Endothelial cell of umbilical vein (primary cell): ENCODE results near the gene CCM2. TPM values are rescaled to one million over a fixed set of nuclear protein-coding genes. Genes with fewer than 3 reads are reported as not detected.

Source experiments
- BruUV-seq: library from RNA; stranded (reverse); fragments of 400-500 nt; replicated peaks from 2 replicates; lab custom pipeline; 2021; lab: Mats Ljungman, UMichigan
- CTCF ChIA-PET: fragments of 300-600, 350-600 bp; sonication (Branson Sonifier 250); formaldehyde crosslinking; loops from one replicate; lab custom pipeline; 2021; ENCODE audit warnings: antibody characterized with exemption, inconsistent platforms; lab: Charles Lee
- POLR2A ChIA-PET: fragments of 300-600, 350-600 bp; sonication (Branson Sonifier 250); formaldehyde crosslinking; loops from one replicate; lab custom pipeline; 2021; ENCODE audit warnings: antibody characterized with exemption, inconsistent platforms; lab: Charles Lee
- DNase-seq: peaks from one replicate; pipeline ENCODE4 v3.0.0-alpha.2; 2011; ENCODE audit warnings: low read depth, low spot score
- FAIRE-seq: peaks from 2 replicates; lab custom pipeline; 2011; peaks lifted over from hg19 to GRCh38; lab: Jason Lieb, UNC
- H2AFZ ChIP-seq: 2 replicates; pipeline ENCODE4 v1.6.0; 2012; ENCODE audit warnings: low read depth, low read length, control low read depth, inconsistent platforms
- H3K27ac ChIP-seq: 2 replicates; pipeline ENCODE4 v1.5.1; 2011; ENCODE audit warnings: low read depth, mild to moderate bottlenecking, control low read depth, low read length, moderate library complexity; ENCODE audit not compliant: insufficient read depth
- H3K27me3 ChIP-seq, 2 experiments: 2 replicates each; pipeline versions ENCODE4 v1.6.0 to v1.6.1; 2011; ENCODE audit warnings: low read length in 2 of 2, mixed read lengths in 1 of 2; ENCODE audit not compliant: control insufficient read depth in 2 of 2, insufficient read depth in 2 of 2
- H3K36me3 ChIP-seq, 2 experiments: 2 replicates in 1 of 2; 3 replicates in 1 of 2; pipeline ENCODE4 v1.5.1; 2011; ENCODE audit warnings: low read length in 2 of 2, mild to moderate bottlenecking in 1 of 2, moderate library complexity in 1 of 2; ENCODE audit not compliant: control insufficient read depth in 2 of 2, insufficient read depth in 2 of 2; ENCODE audit errors: extremely low read depth in 1 of 2
- H3K4me1 ChIP-seq: 3 replicates; pipeline ENCODE4 v1.5.1; 2011; ENCODE audit warnings: mild to moderate bottlenecking, low read length; ENCODE audit not compliant: control insufficient read depth, insufficient read depth; ENCODE audit errors: extremely low read depth
- H3K4me2 ChIP-seq: 2 replicates; pipeline ENCODE4 v1.6.1; 2011; ENCODE audit warnings: low read length, control low read depth, mixed read lengths; ENCODE audit not compliant: insufficient read depth
- H3K4me3 ChIP-seq, 3 experiments: fragments of 200-600 bp in 1 of 3; sonication (generic), shearing (Covaris generic) in 1 of 3; replicated peaks in 1 of 3; 2 replicates each; pipeline ENCODE4 v1.5.1; 2011 to 2016; ENCODE audit warnings: control low read depth in 3 of 3, low read length in 3 of 3, mild to moderate bottlenecking in 2 of 3, inconsistent platforms in 1 of 3, low read depth in 1 of 3, moderate library complexity in 1 of 3; ENCODE audit not compliant: insufficient read depth in 1 of 3
- H3K79me2 ChIP-seq: 2 replicates; pipeline ENCODE4 v1.6.0; 2012; ENCODE audit warnings: low read length, inconsistent platforms; ENCODE audit not compliant: control insufficient read depth, insufficient read depth
- H3K9ac ChIP-seq: replicated peaks from 2 replicates; pipeline ENCODE3; 2011; ENCODE audit warnings: low read length, control low read depth; ENCODE audit not compliant: insufficient read depth; ENCODE audit errors: extremely low read depth
- H3K9me1 ChIP-seq: replicated peaks from 3 replicates; pipeline ENCODE4 v1.6.0; 2011; ENCODE audit warnings: mild to moderate bottlenecking, low read length; ENCODE audit not compliant: control insufficient read depth, insufficient read depth; ENCODE audit errors: extremely low read depth
- H3K9me3 ChIP-seq: replicated peaks from 2 replicates; pipeline ENCODE4 v1.5.1; 2012; ENCODE audit warnings: low read length, inconsistent platforms; ENCODE audit not compliant: control insufficient read depth, insufficient read depth
- H4K20me1 ChIP-seq: replicated peaks from 2 replicates; pipeline ENCODE3; 2011; ENCODE audit warnings: mild to moderate bottlenecking, low read length; ENCODE audit not compliant: control insufficient read depth, insufficient read depth; ENCODE audit errors: extremely low read depth
- CTCF ChIP-seq, 2 donors: IDR thresholded peaks; 1 replicate in 1 of 2; 2 replicates in 1 of 2; pipeline ENCODE4 v1.5.1; 2011; ENCODE audit warnings: low read length in 2 of 2, mild to moderate bottlenecking in 2 of 2, moderate library complexity in 2 of 2, control low read depth in 1 of 2, inconsistent platforms in 1 of 2, low read depth in 1 of 2; ENCODE audit not compliant: insufficient read depth in 1 of 2; ENCODE audit errors: extremely low read depth in 1 of 2
- EZH2 ChIP-seq: IDR thresholded peaks from 2 replicates; pipeline ENCODE4 v1.6.1; 2012; ENCODE audit warnings: borderline replicate concordance, low read depth, mild to moderate bottlenecking, moderate library complexity, low read length, inconsistent platforms; ENCODE audit not compliant: severe bottlenecking
- FOS ChIP-seq: IDR thresholded peaks from 2 replicates; pipeline ENCODE4 v1.6.1; 2011; ENCODE audit warnings: mild to moderate bottlenecking, low read length, moderate library complexity, borderline replicate concordance; ENCODE audit not compliant: insufficient read depth
- GATA2 ChIP-seq: IDR thresholded peaks from 2 replicates; pipeline ENCODE4 v1.7.0; 2011; ENCODE audit warnings: low read depth, mild to moderate bottlenecking, moderate library complexity, mixed read lengths, low read length; ENCODE audit not compliant: insufficient read length, insufficient read depth
- JUN ChIP-seq: IDR thresholded peaks from 2 replicates; pipeline ENCODE4 v1.6.1; 2011; ENCODE audit warnings: borderline replicate concordance, low read depth; ENCODE audit not compliant: insufficient read length, insufficient read depth
- MYC ChIP-seq: IDR thresholded peaks from one replicate; pipeline ENCODE4 v1.6.1; 2011; ENCODE audit warnings: mild to moderate bottlenecking, low read depth, low read length
- POLR2A ChIP-seq: IDR thresholded peaks from 2 replicates; pipeline ENCODE4 v1.6.1; 2012; ENCODE audit warnings: low read depth, mild to moderate bottlenecking, control low read depth, low read length
- POLR2AphosphoS5 ChIP-seq: IDR thresholded peaks from 2 replicates; pipeline ENCODE4 v1.6.1; 2012; ENCODE audit warnings: low read depth, mild to moderate bottlenecking, control low read depth, low read length, moderate library complexity; ENCODE audit not compliant: insufficient read depth
- dilution Hi-C: fragments of 300-500 bp; cut with MboI; formaldehyde crosslinking; loops from one replicate; pipeline ENCODE4 v1.15.0; 2019; ENCODE audit warnings: low sequenced_read_pairs; ENCODE audit not compliant: extremely low pct_ligation_motif_present
- intact Hi-C: fragments of 100-400 bp; cut with micrococcal nuclease; formaldehyde crosslinking; loops from one replicate; pipeline ENCODE4 v1.10.0; 2022
- polyA plus RNA-seq, 4 experiments: library from polyadenylated mRNA; depleted of rRNA in 3 of 4; stranded (reverse) in 3 of 4; unstranded in 1 of 4; fragments of >200 nt; gene quantifications; 2 replicates each; pipeline versions ENCODE4 v1.2.1 to v1.2.3, GENCODE V29; 2011 to 2012; ENCODE audit warnings: missing spikeins in 1 of 4
- total RNA-seq: library from RNA; stranded (reverse); gene quantifications from 2 replicates; pipeline ENCODE4 v1.2.3, GENCODE V29; 2021

The CCM2 gene
- total and polyA plus RNA-seq, 2 donors (not counting 3 experiments of a cell fraction or from before 2014, with no cell fraction given), result 66.1 to 70.4 TPM

GRCh38 chr7:44977304-44977958 lies 22.6 kb upstream of the CCM2 start:
- no peak for FAIRE-seq
- intact Hi-C loops, result no loop called here
- POLR2A ChIA-PET, result no interaction called here

More at GRCh38 chr7:44977304-44977958, 22.6 kb upstream of the CCM2 start:
- no peak overlapping the region for H3K27ac ChIP-seq
- TF ChIP-seq FOS (no peak), CTCF (IDR thresholded peaks at IDR 0.05; ENCODE audit: extremely low read depth in 1 of 2, insufficient read depth in 1 of 2, low read depth in 1 of 2, low read length in 2 of 2) (no peak), JUN (no peak), POLR2AphosphoS5 (no peak), EZH2 (no peak), GATA2 (no peak), POLR2A (no peak), MYC (no peak)
- no peaks in the 10 kb centered on the region for H3K9me3 ChIP-seq
- H2AFZ ChIP-seq, result no peak overlapping the region
- no peak overlapping the region for H3K9ac ChIP-seq
- no peaks in the 10 kb centered on the region for H3K9me1 ChIP-seq
- H3K4me2 ChIP-seq, result no peak overlapping the region
- no peaks in the 10 kb centered on the region for H4K20me1 ChIP-seq
- no peaks in the 10 kb centered on the region for H3K79me2 ChIP-seq
- no peaks in the 10 kb centered on the region for H3K4me1 ChIP-seq
- peaks cover under 1 to 2% of the 10 kb centered on the region in 2 experiments for H3K36me3 ChIP-seq
- CTCF ChIA-PET, result interaction anchor here (0.5 to 10.0 kb wide), 2 partner anchors 22 to 157 kb away, joined by 3 to 585 read pairs; no protein-coding TSS in a partner anchor
- no peak overlapping the region for H3K4me3 ChIP-seq
- dilution Hi-C loops, result no loop called here
- no TSS peak for BruUV-seq
- H3K27me3 ChIP-seq, result no peaks in the 10 kb centered on the region
- no peak for DNase-seq
